NB4 (cell line): ENCODE measurements around the gene ELK1.
"Not testable (repeated sequence)": the region's sequence is repeated elsewhere in the genome, so short reads cannot be mapped to it uniquely, and the experiment has no call there.

Source experiments
- MYC ChIP-seq: IDR thresholded peaks from 2 replicates; pipeline ENCODE4 v1.6.1; 2011; ENCODE audit warnings: low read depth, low read length
- POLR2A ChIP-seq: IDR thresholded peaks from 2 replicates; pipeline ENCODE4 v1.6.1; 2011; ENCODE audit warnings: mild to moderate bottlenecking; ENCODE audit not compliant: insufficient read length; ENCODE audit errors: extremely low read depth
- TF ChIP-seq, protein P1 (sequence below): IDR thresholded peaks from one replicate; pipeline ENCODE4 v1.5.1; 2012; ENCODE audit warnings: low read depth, low read length

DNA sequence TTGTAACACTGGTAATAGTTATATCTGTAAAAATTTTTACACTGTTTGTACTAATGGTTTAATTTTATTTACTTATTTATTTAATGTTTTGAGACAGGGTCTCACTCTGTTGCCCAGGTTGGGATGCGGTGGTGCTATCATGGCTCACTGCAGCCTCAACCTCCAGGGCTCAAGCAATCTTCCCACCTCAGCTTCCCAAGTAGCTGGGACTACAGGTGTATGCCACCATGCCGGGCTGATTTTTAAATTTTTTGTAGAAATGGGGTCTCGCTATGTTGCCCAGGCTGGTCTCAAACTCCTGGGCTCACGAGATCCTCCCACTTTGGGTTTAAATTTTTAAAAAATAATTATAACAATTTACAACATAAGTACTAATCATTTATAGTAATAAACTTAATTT is 47.2 kb downstream of the ELK1 start:
- not testable (repeated sequence) for TF ChIP-seq POLR2A, MYC
- TF ChIP-seq, protein P1, sequence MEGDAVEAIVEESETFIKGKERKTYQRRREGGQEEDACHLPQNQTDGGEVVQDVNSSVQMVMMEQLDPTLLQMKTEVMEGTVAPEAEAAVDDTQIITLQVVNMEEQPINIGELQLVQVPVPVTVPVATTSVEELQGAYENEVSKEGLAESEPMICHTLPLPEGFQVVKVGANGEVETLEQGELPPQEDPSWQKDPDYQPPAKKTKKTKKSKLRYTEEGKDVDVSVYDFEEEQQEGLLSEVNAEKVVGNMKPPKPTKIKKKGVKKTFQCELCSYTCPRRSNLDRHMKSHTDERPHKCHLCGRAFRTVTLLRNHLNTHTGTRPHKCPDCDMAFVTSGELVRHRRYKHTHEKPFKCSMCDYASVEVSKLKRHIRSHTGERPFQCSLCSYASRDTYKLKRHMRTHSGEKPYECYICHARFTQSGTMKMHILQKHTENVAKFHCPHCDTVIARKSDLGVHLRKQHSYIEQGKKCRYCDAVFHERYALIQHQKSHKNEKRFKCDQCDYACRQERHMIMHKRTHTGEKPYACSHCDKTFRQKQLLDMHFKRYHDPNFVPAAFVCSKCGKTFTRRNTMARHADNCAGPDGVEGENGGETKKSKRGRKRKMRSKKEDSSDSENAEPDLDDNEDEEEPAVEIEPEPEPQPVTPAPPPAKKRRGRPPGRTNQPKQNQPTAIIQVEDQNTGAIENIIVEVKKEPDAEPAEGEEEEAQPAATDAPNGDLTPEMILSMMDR, result not testable (repeated sequence)
